ENCODE data around the gene RNF224.

GRCh38 chr9:137181680-137182079, 45.6 kb upstream of the RNF224 start:
- TF ChIP-seq GATA2 (IDR thresholded peaks at IDR 0.05; ENCODE audit: low read depth, low read length) (no peak), GATA3 (IDR thresholded peaks at IDR 0.05; ENCODE audit: low read depth, low read length) (no peak)

All from SH-SY5Y (cell line).